ENCODE data around the gene PVALEF. TPM values are rescaled to one million over a fixed set of nuclear protein-coding genes. Genes with fewer than 3 reads are reported as not detected.

Gene PVALEF
- total and polyA plus RNA-seq, 9 donors, result 0.21 to 1.4 (median 0.99) TPM

- WGBS (ENCODE audit: insufficient coverage), result 88% methylated on average over 9 of the region's 10 CpGs
- peaks cover 3% of the 10 kb centered on the region for H3K4me1 ChIP-seq (ENCODE audit: control insufficient read depth, insufficient read depth, low read length)
- H3K4me3 ChIP-seq (ENCODE audit: low read length), result no peak overlapping the region
- H3K9me3 ChIP-seq (replicated peaks; ENCODE audit: control insufficient read depth, low read depth, low read length), result no peaks in the 10 kb centered on the region
- H3K27me3 ChIP-seq (ENCODE audit: control insufficient read depth, insufficient read depth, low read length), result no peaks in the 10 kb centered on the region
- H3K36me3 ChIP-seq (ENCODE audit: control insufficient read depth, insufficient read depth, low read length), result peaks cover 42% of the 10 kb centered on the region
- no peak overlapping the region for H3K27ac ChIP-seq (ENCODE audit: low read length)
- no peak for DNase-seq
Measured at GRCh38 chr17:81204578-81204977, 39.3 kb downstream of the PVALEF start.

- DNase-seq, result no peak
- Histone ChIP-seq H3K27me3 (ENCODE audit: control insufficient read depth, insufficient read depth, low read length) (no peaks in the 10 kb centered on the region), H3K36me3 (ENCODE audit: control insufficient read depth, insufficient read depth, low read length) (peaks cover 39% of the 10 kb centered on the region), H3K4me3 (ENCODE audit: low read length) (no peak overlapping the region), H3K9me3 (replicated peaks; ENCODE audit: control insufficient read depth, low read depth, low read length) (no peaks in the 10 kb centered on the region), H3K4me1 (ENCODE audit: control insufficient read depth, insufficient read depth, low read length) (peaks cover 3% of the 10 kb centered on the region), H3K27ac (ENCODE audit: low read length) (no peak overlapping the region)
- 58% methylated on average over 4 of the region's 4 CpGs for WGBS (ENCODE audit: insufficient coverage)
Measured at GRCh38 chr17:81206166-81206565, 40.9 kb downstream of the PVALEF start.

- Histone ChIP-seq H3K4me3 (ENCODE audit: low read length) (no peak overlapping the region), H3K36me3 (ENCODE audit: control insufficient read depth, insufficient read depth, low read length) (peaks cover 39% of the 10 kb centered on the region), H3K27me3 (ENCODE audit: control insufficient read depth, insufficient read depth, low read length) (no peaks in the 10 kb centered on the region), H3K27ac (ENCODE audit: low read length) (no peak overlapping the region), H3K4me1 (ENCODE audit: control insufficient read depth, insufficient read depth, low read length) (peaks cover 3% of the 10 kb centered on the region), H3K9me3 (replicated peaks; ENCODE audit: control insufficient read depth, low read depth, low read length) (no peaks in the 10 kb centered on the region)
- no peak for DNase-seq
- WGBS (ENCODE audit: insufficient coverage), result 97% methylated on average over 12 of the region's 12 CpGs
Measured at GRCh38 chr17:81206657-81207056, 41.4 kb downstream of the PVALEF start.

GRCh38 chr17:81207610-81208581 is 42.6 kb downstream of the PVALEF start:
- peak; percentile 34 for DNase-seq
- no peaks in the 10 kb centered on the region for H3K9me3 ChIP-seq (replicated peaks; ENCODE audit: control insufficient read depth, low read depth, low read length)
- no peak overlapping the region for H3K4me3 ChIP-seq (ENCODE audit: low read length)
- WGBS (ENCODE audit: insufficient coverage), result 81% methylated on average over 12 of the region's 21 CpGs
- peaks cover 3% of the 10 kb centered on the region for H3K4me1 ChIP-seq (ENCODE audit: control insufficient read depth, insufficient read depth, low read length)
- peaks cover 34% of the 10 kb centered on the region for H3K36me3 ChIP-seq (ENCODE audit: control insufficient read depth, insufficient read depth, low read length)
- no peaks in the 10 kb centered on the region for H3K27me3 ChIP-seq (ENCODE audit: control insufficient read depth, insufficient read depth, low read length)
- H3K27ac ChIP-seq (ENCODE audit: low read length), result no peak overlapping the region

- H3K4me3 ChIP-seq (ENCODE audit: low read length), result no peak overlapping the region
- H3K27ac ChIP-seq (ENCODE audit: low read length), result no peak overlapping the region
- H3K27me3 ChIP-seq (ENCODE audit: control insufficient read depth, insufficient read depth, low read length), result no peaks in the 10 kb centered on the region
- peaks cover 29% of the 10 kb centered on the region for H3K36me3 ChIP-seq (ENCODE audit: control insufficient read depth, insufficient read depth, low read length)
- WGBS (ENCODE audit: insufficient coverage), result 90% methylated on average over 10 of the region's 10 CpGs
- no peaks in the 10 kb centered on the region for H3K9me3 ChIP-seq (replicated peaks; ENCODE audit: control insufficient read depth, low read depth, low read length)
- DNase-seq, result no peak
- peaks cover 3% of the 10 kb centered on the region for H3K4me1 ChIP-seq (ENCODE audit: control insufficient read depth, insufficient read depth, low read length)
Measured at GRCh38 chr17:81208651-81209050, 43.3 kb downstream of the PVALEF start.

- Histone ChIP-seq H3K27me3 (ENCODE audit: control insufficient read depth, insufficient read depth, low read length) (no peaks in the 10 kb centered on the region), H3K4me1 (ENCODE audit: control insufficient read depth, insufficient read depth, low read length) (peaks cover 3% of the 10 kb centered on the region), H3K4me3 (ENCODE audit: low read length) (no peak overlapping the region), H3K9me3 (replicated peaks; ENCODE audit: control insufficient read depth, low read depth, low read length) (no peaks in the 10 kb centered on the region), H3K27ac (ENCODE audit: low read length) (no peak overlapping the region), H3K36me3 (ENCODE audit: control insufficient read depth, insufficient read depth, low read length) (peaks cover 24% of the 10 kb centered on the region)
- DNase-seq, result no peak
- WGBS (ENCODE audit: insufficient coverage), result 94% methylated on average over 15 of the region's 16 CpGs
Measured at GRCh38 chr17:81209141-81209540, 43.8 kb downstream of the PVALEF start.

- peaks cover 18% of the 10 kb centered on the region for H3K36me3 ChIP-seq (ENCODE audit: control insufficient read depth, insufficient read depth, low read length)
- WGBS (ENCODE audit: insufficient coverage), result 100% methylated on average over 6 of the region's 10 CpGs
- DNase-seq, result no peak
- no peak overlapping the region for H3K4me3 ChIP-seq (ENCODE audit: low read length)
- no peak overlapping the region for H3K27ac ChIP-seq (ENCODE audit: low read length)
- H3K9me3 ChIP-seq (replicated peaks; ENCODE audit: control insufficient read depth, low read depth, low read length), result no peaks in the 10 kb centered on the region
- peaks cover 3% of the 10 kb centered on the region for H3K4me1 ChIP-seq (ENCODE audit: control insufficient read depth, insufficient read depth, low read length)
- H3K27me3 ChIP-seq (ENCODE audit: control insufficient read depth, insufficient read depth, low read length), result no peaks in the 10 kb centered on the region
Measured at GRCh38 chr17:81210466-81210865, 45.2 kb downstream of the PVALEF start.

GRCh38 chr17:81210868-81211267 is 45.6 kb downstream of the PVALEF start:
- peaks cover 18% of the 10 kb centered on the region for H3K36me3 ChIP-seq (ENCODE audit: control insufficient read depth, insufficient read depth, low read length)
- DNase-seq, result no peak
- WGBS (ENCODE audit: insufficient coverage), result 38% methylated on average over 9 of the region's 14 CpGs
- H3K4me1 ChIP-seq (ENCODE audit: control insufficient read depth, insufficient read depth, low read length), result peaks cover 3% of the 10 kb centered on the region
- H3K4me3 ChIP-seq (ENCODE audit: low read length), result no peak overlapping the region
- no peaks in the 10 kb centered on the region for H3K27me3 ChIP-seq (ENCODE audit: control insufficient read depth, insufficient read depth, low read length)
- H3K27ac ChIP-seq (ENCODE audit: low read length), result no peak overlapping the region
- H3K9me3 ChIP-seq (replicated peaks; ENCODE audit: control insufficient read depth, low read depth, low read length), result no peaks in the 10 kb centered on the region

- H3K9me3 ChIP-seq (replicated peaks; ENCODE audit: control insufficient read depth, low read depth, low read length), result no peaks in the 10 kb centered on the region
- H3K36me3 ChIP-seq (ENCODE audit: control insufficient read depth, insufficient read depth, low read length), result peaks cover 15% of the 10 kb centered on the region
- peaks cover 9% of the 10 kb centered on the region for H3K4me1 ChIP-seq (ENCODE audit: control insufficient read depth, insufficient read depth, low read length)
- H3K27ac ChIP-seq (ENCODE audit: low read length), result no peak overlapping the region
- no peak overlapping the region for H3K4me3 ChIP-seq (ENCODE audit: low read length)
- WGBS (ENCODE audit: insufficient coverage), result 73% methylated on average over 4 of the region's 9 CpGs
- no peak for DNase-seq
- no peaks in the 10 kb centered on the region for H3K27me3 ChIP-seq (ENCODE audit: control insufficient read depth, insufficient read depth, low read length)
Measured at GRCh38 chr17:81212365-81212764, 47.1 kb downstream of the PVALEF start.

- Histone ChIP-seq H3K4me1 (ENCODE audit: control insufficient read depth, insufficient read depth, low read length) (peaks cover 16% of the 10 kb centered on the region), H3K36me3 (ENCODE audit: control insufficient read depth, insufficient read depth, low read length) (peaks cover 10% of the 10 kb centered on the region), H3K27me3 (ENCODE audit: control insufficient read depth, insufficient read depth, low read length) (no peaks in the 10 kb centered on the region), H3K27ac (ENCODE audit: low read length) (no peak overlapping the region), H3K9me3 (replicated peaks; ENCODE audit: control insufficient read depth, low read depth, low read length) (no peaks in the 10 kb centered on the region), H3K4me3 (ENCODE audit: low read length) (no peak overlapping the region)
- DNase-seq, result no peak
- WGBS (ENCODE audit: insufficient coverage), result no CpG with 5 or more reads among the region's 8 CpGs
Measured at GRCh38 chr17:81213978-81214377, 48.7 kb downstream of the PVALEF start.

Data from muscle of leg (tissue), 11 donors.